IMR-90 (cell line): Measurements from ENCODE around the gene ICAM2. TPM values are rescaled to one million over a fixed set of nuclear protein-coding genes. Genes with fewer than 3 reads are reported as not detected.

Experiments used
- ATAC-seq: fragments of 200-7000 bp; cut with Tn5 transposase; 2 replicates; pipeline ENCODE4 v1.9.1; 2020; ENCODE audit warnings: low read depth, mild to moderate bottlenecking, moderate library complexity
- BruUV-seq: library from RNA; stranded (reverse); fragments of 400-500 nt; replicated peaks from 2 replicates; lab custom pipeline; 2021; lab: Mats Ljungman, UMichigan
- CTCF ChIA-PET: fragments of 300-600 bp; formaldehyde crosslinking; extraction: SDS; loops from one replicate; lab custom pipeline; 2021; ENCODE audit warnings: antibody characterized with exemption; lab: Yijun Ruan, JAX
- POLR2A ChIA-PET: fragments of 300-600 bp; sonication (Branson Sonifier 250); formaldehyde crosslinking; loops from one replicate; lab custom pipeline; 2022; ENCODE audit warnings: antibody characterized with exemption; ENCODE audit not compliant: unreplicated experiment; lab: Charles Lee
- DNase-seq: peaks from one replicate; pipeline ENCODE4 v3.0.0; 2013
- H2AFZ ChIP-seq: replicated peaks from 2 replicates; pipeline ENCODE3; 2013; ENCODE audit warnings: low read length, mild to moderate bottlenecking; ENCODE audit not compliant: poor library complexity
- H2AK5ac ChIP-seq: 2 replicates; pipeline ENCODE4 v1.6.1; 2013; ENCODE audit warnings: low read depth, low read length, inconsistent platforms
- H2AK9ac ChIP-seq: replicated peaks from 2 replicates; pipeline ENCODE3; 2013; ENCODE audit warnings: mild to moderate bottlenecking, low read depth, low read length, moderate library complexity; ENCODE audit not compliant: poor library complexity
- H2BK120ac ChIP-seq: 2 replicates; pipeline ENCODE4 v1.6.1; 2013; ENCODE audit warnings: low read depth, low read length, inconsistent platforms
- H2BK15ac ChIP-seq: 3 replicates; pipeline ENCODE4 v1.6.1; 2013; ENCODE audit warnings: low read depth, low read length, inconsistent platforms
- H2BK20ac ChIP-seq: 2 replicates; pipeline ENCODE4 v1.6.1; 2013; ENCODE audit warnings: low read depth, mild to moderate bottlenecking, inconsistent platforms, low read length, moderate library complexity
- H2BK5ac ChIP-seq: 2 replicates; pipeline ENCODE4 v1.6.1; 2013; ENCODE audit warnings: mild to moderate bottlenecking, low read depth, low read length, inconsistent platforms; ENCODE audit not compliant: poor library complexity, severe bottlenecking
- H3K14ac ChIP-seq: replicated peaks from 2 replicates; pipeline ENCODE4 v1.6.1; 2013; ENCODE audit warnings: low read depth, low read length, inconsistent platforms
- H3K18ac ChIP-seq: 2 replicates; pipeline ENCODE4 v1.6.1; 2013; ENCODE audit warnings: low read depth, low read length, control low read depth
- H3K23ac ChIP-seq: 2 replicates; pipeline ENCODE4 v1.6.1; 2013; ENCODE audit warnings: low read depth, low read length, inconsistent platforms
- H3K27ac ChIP-seq: 2 replicates; pipeline ENCODE4 v1.5.1; 2013; ENCODE audit warnings: mild to moderate bottlenecking, control low read depth, low read length; ENCODE audit not compliant: insufficient read depth
- H3K27me3 ChIP-seq: 2 replicates; pipeline ENCODE4 v1.6.1; 2013; ENCODE audit warnings: low read length; ENCODE audit not compliant: control insufficient read depth, insufficient read depth
- H3K36me3 ChIP-seq: 2 replicates; pipeline ENCODE4 v1.6.1; 2013; ENCODE audit warnings: low read length, mixed read lengths; ENCODE audit not compliant: control insufficient read depth, insufficient read depth
- H3K4ac ChIP-seq: 2 replicates; pipeline ENCODE4 v1.6.1; 2013; ENCODE audit warnings: low read depth, low read length, inconsistent platforms
- H3K4me1 ChIP-seq: 2 replicates; pipeline ENCODE4 v1.6.1; 2013; ENCODE audit warnings: low read length, mixed read lengths; ENCODE audit not compliant: control insufficient read depth, insufficient read depth
- H3K4me2 ChIP-seq: 2 replicates; pipeline ENCODE4 v1.6.1; 2013; ENCODE audit warnings: low read depth, mild to moderate bottlenecking, control low read depth, low read length, moderate library complexity
- H3K4me3 ChIP-seq: 2 replicates; pipeline ENCODE4 v1.5.1; 2013; ENCODE audit warnings: low read depth, mild to moderate bottlenecking, control low read depth, low read length, moderate library complexity; ENCODE audit not compliant: insufficient read depth
- H3K56ac ChIP-seq: 2 replicates; pipeline ENCODE4 v1.6.1; 2013; ENCODE audit warnings: low read length, inconsistent platforms; ENCODE audit not compliant: insufficient read depth; ENCODE audit errors: extremely low read depth
- H3K79me1 ChIP-seq, 2 experiments: 2 replicates each; pipeline ENCODE4 v1.6.1; 2013; ENCODE audit warnings: low read length in 2 of 2, inconsistent platforms in 1 of 2, low read depth in 1 of 2
- H3K9ac ChIP-seq: 2 replicates; pipeline ENCODE4 v1.6.1; 2013; ENCODE audit warnings: low read depth, low read length, control low read depth
- H3K9me1 ChIP-seq: 2 replicates; pipeline ENCODE4 v1.6.1; 2013; ENCODE audit warnings: low read length, inconsistent platforms; ENCODE audit not compliant: insufficient read depth
- H3K9me3 ChIP-seq: 2 replicates; pipeline ENCODE4 v1.6.1; 2013; ENCODE audit warnings: low read length; ENCODE audit not compliant: control insufficient read depth, insufficient read depth
- H4K20me1 ChIP-seq: 2 replicates; pipeline ENCODE4 v1.6.1; 2013; ENCODE audit warnings: low read length, inconsistent platforms; ENCODE audit not compliant: insufficient read depth
- H4K5ac ChIP-seq: 2 replicates; pipeline ENCODE4 v1.6.1; 2013; ENCODE audit warnings: mild to moderate bottlenecking, low read depth, low read length, control low read depth
- H4K8ac ChIP-seq, 2 experiments: 2 replicates each; pipeline ENCODE4 v1.6.1; 2013; ENCODE audit warnings: low read depth in 2 of 2, low read length in 2 of 2, control low read depth in 1 of 2, inconsistent platforms in 1 of 2
- H4K91ac ChIP-seq: 2 replicates; pipeline ENCODE4 v1.6.1; 2013; ENCODE audit warnings: low read depth, low read length, inconsistent platforms; ENCODE audit not compliant: insufficient read depth
- FOS ChIP-seq: fragments of 150-350 bp; IDR thresholded peaks from 2 replicates; pipeline ENCODE4 v1.6.1; 2016; ENCODE audit warnings: low read depth, low read length
- MAZ ChIP-seq: IDR thresholded peaks from 2 replicates; pipeline ENCODE4 v1.6.1; 2012; ENCODE audit warnings: low read depth, mild to moderate bottlenecking, low read length, improper control_type of control experiment, moderate library complexity, borderline replicate concordance
- NFE2L2 ChIP-seq: fragments of 150-350 bp; IDR thresholded peaks from 2 replicates; pipeline ENCODE4 v1.6.1; 2016; ENCODE audit warnings: low read depth, mild to moderate bottlenecking, low read length
- USF2 ChIP-seq: fragments of 150-350 bp; IDR thresholded peaks from 2 replicates; pipeline ENCODE4 v1.6.1; 2017; ENCODE audit warnings: mild to moderate bottlenecking, antibody characterized with exemption, low read length, low read depth
- WGBS, 2 experiments: methylation state at CpG; one replicate each; pipeline versions ENCODE4 v1.1.5 to v1.1.7; 2013; ENCODE audit warnings: missing lambda C conversion rate in 2 of 2; ENCODE audit not compliant: insufficient read length in 1 of 2; ENCODE audit errors: extremely low coverage in 2 of 2; 5-methylcytosine and 5-hydroxymethylcytosine counted together
- dilution Hi-C: fragments of 300-500 bp; cut with HindIII; formaldehyde crosslinking; loops from one replicate; pipeline ENCODE4 v1.14.3; 2018; ENCODE audit warnings: low sequenced_read_pairs; ENCODE audit not compliant: unreplicated experiment
- in situ Hi-C: fragments of 300-500 bp; cut with MboI; formaldehyde crosslinking; loops from 3 replicates; pipeline ENCODE4 v1.14.3; 2019; ENCODE audit warnings: low sequenced_read_pairs, inconsistent platforms, mixed read lengths
- intact Hi-C: fragments of 100-400 bp; cut with micrococcal nuclease; formaldehyde crosslinking; loops from 2 replicates; pipeline ENCODE4 v1.10.0; 2022
- polyA plus RNA-seq, 3 experiments: library from polyadenylated mRNA; depleted of rRNA; stranded (reverse); fragments of >200 nt; gene quantifications; 2 replicates each; pipeline ENCODE4 v1.2.3, GENCODE V29; 2012; ENCODE audit warnings: low replicate concordance in 1 of 3
- total RNA-seq: library from RNA; depleted of rRNA; stranded (reverse); fragments of >200 nt; gene quantifications from 2 replicates; pipeline ENCODE4 v1.2.3, GENCODE V29; 2012
- TF ChIP-seq, protein P1 (sequence below): fragments of 150-350 bp; IDR thresholded peaks from 2 replicates; pipeline ENCODE4 v1.6.1; 2016; ENCODE audit warnings: low read depth, mild to moderate bottlenecking, low read length, moderate library complexity, borderline replicate concordance

The ICAM2 gene
- total and polyA plus RNA-seq, 2 of the 4 experiments (the other 2 are of a cell fraction): 0.12 TPM; not detected in 1

DNA sequence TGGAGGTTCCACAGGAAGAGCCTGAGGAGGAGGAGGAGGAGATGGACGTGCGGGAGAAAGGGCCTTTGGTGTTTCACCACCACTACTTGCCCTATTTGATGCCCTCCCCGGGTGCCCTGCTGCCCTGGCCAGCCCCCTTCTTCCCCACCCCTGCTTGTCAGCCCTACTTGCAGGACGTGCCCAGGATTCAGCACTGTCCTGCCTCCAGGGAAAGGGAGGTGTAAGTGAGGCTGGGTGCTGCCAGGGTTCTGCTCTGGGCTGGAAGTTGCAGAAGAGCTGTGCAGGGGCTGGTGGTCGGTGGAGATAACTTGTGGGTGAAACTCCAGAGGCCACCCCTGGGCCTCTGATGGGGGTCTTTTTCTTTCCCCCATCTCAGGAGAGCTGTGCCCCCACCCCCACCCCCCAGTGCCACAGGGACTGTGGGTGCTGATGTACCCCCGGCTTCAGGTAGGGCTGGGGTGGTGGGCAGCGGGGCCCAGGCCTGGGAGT, 19.3 kb downstream of the ICAM2 start:
- H3K9me1 ChIP-seq: peaks cover 9% of the 10 kb centered on the region
- H2AK5ac ChIP-seq: no peak overlapping the region
- in situ Hi-C loops (no loop called here), dilution Hi-C loops (no loop called here), intact Hi-C loops (no loop called here)
- ATAC-seq (no peak), DNase-seq (no peak)
- no peak overlapping the region for H3K4ac ChIP-seq
- H2BK5ac ChIP-seq: no peak overlapping the region
- CTCF ChIA-PET: no interaction called here
- no peaks in the 10 kb centered on the region for H3K36me3 ChIP-seq
- H2BK120ac ChIP-seq: no peak overlapping the region
- TF ChIP-seq MAZ (no peak), NFE2L2 (no peak), FOS (no peak), USF2 (no peak)
- TF ChIP-seq, protein P1, sequence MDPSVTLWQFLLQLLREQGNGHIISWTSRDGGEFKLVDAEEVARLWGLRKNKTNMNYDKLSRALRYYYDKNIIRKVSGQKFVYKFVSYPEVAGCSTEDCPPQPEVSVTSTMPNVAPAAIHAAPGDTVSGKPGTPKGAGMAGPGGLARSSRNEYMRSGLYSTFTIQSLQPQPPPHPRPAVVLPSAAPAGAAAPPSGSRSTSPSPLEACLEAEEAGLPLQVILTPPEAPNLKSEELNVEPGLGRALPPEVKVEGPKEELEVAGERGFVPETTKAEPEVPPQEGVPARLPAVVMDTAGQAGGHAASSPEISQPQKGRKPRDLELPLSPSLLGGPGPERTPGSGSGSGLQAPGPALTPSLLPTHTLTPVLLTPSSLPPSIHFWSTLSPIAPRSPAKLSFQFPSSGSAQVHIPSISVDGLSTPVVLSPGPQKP: no peak
- H3K18ac ChIP-seq: no peak overlapping the region
- H4K20me1 ChIP-seq: no peaks in the 10 kb centered on the region
- H4K5ac ChIP-seq: no peak overlapping the region
- no peak overlapping the region for H4K8ac ChIP-seq
- H3K79me1 ChIP-seq: no peaks in the 10 kb centered on the region
- H3K4me2 ChIP-seq: no peak overlapping the region
- peaks cover 40% of the 10 kb centered on the region for H3K27me3 ChIP-seq
- no peak overlapping the region for H3K4me3 ChIP-seq
- no peak overlapping the region for H3K27ac ChIP-seq
- H4K91ac ChIP-seq: no peak overlapping the region
- H3K14ac ChIP-seq: no peak overlapping the region
- no peak overlapping the region for H3K23ac ChIP-seq
- H2AFZ ChIP-seq: no peak overlapping the region
- no TSS peak for BruUV-seq
- no peak overlapping the region for H3K56ac ChIP-seq
- no peak overlapping the region for H2BK20ac ChIP-seq
- no peaks in the 10 kb centered on the region for H3K9me3 ChIP-seq
- H2AK9ac ChIP-seq: no peak overlapping the region
- H3K9ac ChIP-seq: no peak overlapping the region
- POLR2A ChIA-PET: no interaction called here
- WGBS, 2 experiments: no CpG with 5 or more reads among the region's 7 CpGs
- H3K4me1 ChIP-seq: no peaks in the 10 kb centered on the region; the same call in 1 of the 2 replicates
- no peak overlapping the region for H2BK15ac ChIP-seq
